HepG2 (cell line): ENCODE measurements around the gene KPNB1. TPM values are rescaled to one million over a fixed set of nuclear protein-coding genes. Genes with fewer than 3 reads are reported as not detected.

Source experiments
- ATAC-seq: fragments of 200-7000 bp; cut with Tn5 transposase; 3 replicates; pipeline ENCODE4 v1.9.1; 2020; ENCODE audit warnings: mild to moderate bottlenecking, moderate library complexity
- BruUV-seq: library from RNA; stranded (reverse); fragments of 400-500 nt; replicated peaks from 2 replicates; lab custom pipeline; 2021; lab: Mats Ljungman, UMichigan
- CTCF ChIA-PET: fragments of 300-600 bp; formaldehyde crosslinking; extraction: SDS; loops from one replicate; lab custom pipeline; 2021; ENCODE audit warnings: low total read pairs, inconsistent platforms, low intra/inter-chr PET ratio; lab: Yijun Ruan, JAX
- POLR2A ChIA-PET: fragments of 350-600 bp; sonication (Branson Sonifier 250); formaldehyde crosslinking; loops from one replicate; lab custom pipeline; 2020; ENCODE audit warnings: antibody characterized with exemption, inconsistent platforms; lab: Yijun Ruan, JAX
- DNase-seq: peaks from one replicate; pipeline ENCODE4 v3.0.0-alpha.2; 2015; ENCODE audit warnings: low spot score
- FAIRE-seq: peaks from 3 replicates; lab custom pipeline; 2011; peaks lifted over from hg19 to GRCh38; lab: Jason Lieb, UNC
- H2AFZ ChIP-seq: one replicate; pipeline ENCODE4 v1.6.1; 2011; ENCODE audit warnings: low read length, inconsistent platforms
- H3K27ac ChIP-seq: fragments of 300-600 bp; 3 replicates; pipeline ENCODE4 v1.8.0; 2011; ENCODE audit warnings: mixed run types, mild to moderate bottlenecking, mixed read lengths, low read length, inconsistent platforms; ENCODE audit not compliant: insufficient read depth; ENCODE audit errors: extremely low read length
- H3K27me3 ChIP-seq, 2 experiments: fragments of 200-600 bp in 1 of 2; 2 replicates in 1 of 2; 3 replicates in 1 of 2; pipeline versions ENCODE4 v1.6.0 to v1.8.0; 2011; ENCODE audit warnings: low read length in 2 of 2, mild to moderate bottlenecking in 2 of 2, moderate library complexity in 2 of 2, inconsistent platforms in 1 of 2; ENCODE audit not compliant: insufficient read depth in 2 of 2, control insufficient read depth in 1 of 2
- H3K36me3 ChIP-seq, 2 experiments: fragments of 200-600 bp in 1 of 2; replicated peaks in 1 of 2; 2 replicates in 1 of 2; 3 replicates in 1 of 2; pipeline versions ENCODE4 v1.5.1 to v1.8.0; 2011; ENCODE audit warnings: low read length in 2 of 2, inconsistent platforms in 1 of 2; ENCODE audit not compliant: insufficient read depth in 2 of 2, control insufficient read depth in 1 of 2
- H3K4me1 ChIP-seq: 2 replicates; pipeline ENCODE4 v1.5.1; 2012; ENCODE audit warnings: low read length, inconsistent platforms; ENCODE audit not compliant: insufficient read depth
- H3K4me2 ChIP-seq: 2 replicates; pipeline ENCODE4 v1.6.0; 2011; ENCODE audit warnings: low read depth, low read length, inconsistent platforms
- H3K4me3 ChIP-seq, 3 experiments: fragments of 200-600 bp in 1 of 3; sonication (generic), shearing (Covaris generic) in 1 of 3; replicated peaks in 1 of 3; 2 replicates each; pipeline ENCODE4 v1.5.1; 2011 to 2016; ENCODE audit warnings: low read length in 3 of 3, inconsistent platforms in 2 of 3, low read depth in 2 of 3, mild to moderate bottlenecking in 2 of 3, control low read depth in 1 of 3, mixed read lengths in 1 of 3; ENCODE audit not compliant: insufficient read depth in 1 of 3
- H3K79me2 ChIP-seq: one replicate; pipeline ENCODE4 v1.6.1; 2011; ENCODE audit warnings: low read length, inconsistent platforms; ENCODE audit not compliant: insufficient read depth
- H3K9ac ChIP-seq: 2 replicates; pipeline ENCODE4 v1.6.0; 2011; ENCODE audit warnings: mild to moderate bottlenecking, low read depth, low read length, inconsistent platforms; ENCODE audit not compliant: insufficient read depth
- H3K9me3 ChIP-seq: 2 replicates; pipeline ENCODE4 v1.5.1; 2012; ENCODE audit warnings: mild to moderate bottlenecking, low read length
- H4K20me1 ChIP-seq: 2 replicates; pipeline ENCODE4 v1.6.0; 2011; ENCODE audit warnings: inconsistent platforms, mild to moderate bottlenecking, low read length, moderate library complexity; ENCODE audit not compliant: insufficient read depth
- EEA1 ChIP-seq: sonication (generic); formaldehyde crosslinking; IDR thresholded peaks from 2 replicates; pipeline ENCODE4 v1.5.1; 2020; ENCODE audit warnings: mild to moderate bottlenecking, missing genetic modification reagents, borderline replicate concordance
- HNRNPK ChIP-seq: fragments of 200-400 bp; formaldehyde crosslinking; IDR thresholded peaks from 2 replicates; pipeline ENCODE4 v1.6.1; 2018; ENCODE audit warnings: low read length, low read depth, moderate library complexity, mild to moderate bottlenecking; ENCODE audit not compliant: poor library complexity, severe bottlenecking
- NONO ChIP-seq, 2 experiments: fragments of 450-650 bp in 1 of 2; sonication (generic) in 1 of 2; formaldehyde crosslinking in 1 of 2; IDR thresholded peaks in 1 of 2; conservative IDR thresholded peaks in 1 of 2; 2 replicates each; pipeline versions ENCODE4 v1.6.1 to v1.8.0; 2017 to 2022; ENCODE audit warnings: mild to moderate bottlenecking in 1 of 2, missing genetic modification reagents in 1 of 2, moderate library complexity in 1 of 2
- SIX4 ChIP-seq: sonication (generic); formaldehyde crosslinking; IDR thresholded peaks from 2 replicates; pipeline ENCODE4 v1.4.0; 2020; ENCODE audit warnings: missing genetic modification reagents
- ZFYVE20 ChIP-seq: sonication (generic); formaldehyde crosslinking; IDR thresholded peaks from 2 replicates; pipeline ENCODE4 v1.8.0; 2023; ENCODE audit warnings: low read depth, mild to moderate bottlenecking, moderate library complexity, missing genetic modification reagents, borderline replicate concordance
- ZNF138 ChIP-seq: sonication (generic); formaldehyde crosslinking; IDR thresholded peaks from 2 replicates; pipeline ENCODE4 v1.5.0; 2020; ENCODE audit warnings: mild to moderate bottlenecking, low read depth, missing genetic modification reagents
- ZNF260 ChIP-seq: sonication (generic); formaldehyde crosslinking; IDR thresholded peaks from 2 replicates; pipeline ENCODE4 v1.4.0; 2020; ENCODE audit warnings: missing genetic modification reagents, low read depth, mild to moderate bottlenecking, borderline replicate concordance
- ZNF282 ChIP-seq: fragments of 450-650 bp; IDR thresholded peaks from 2 replicates; pipeline ENCODE4 v1.6.1; 2018; ENCODE audit not compliant: partially characterized antibody
- ZNF317 ChIP-seq: sonication (generic); formaldehyde crosslinking; IDR thresholded peaks from 2 replicates; pipeline ENCODE4 v1.5.0; 2020; ENCODE audit warnings: mild to moderate bottlenecking, missing genetic modification reagents
- ZNF441 ChIP-seq: sonication (generic); formaldehyde crosslinking; IDR thresholded peaks from 2 replicates; pipeline ENCODE4 v1.7.0; 2021; ENCODE audit warnings: missing genetic modification reagents, borderline replicate concordance
- ZNF530 ChIP-seq: sonication (generic); formaldehyde crosslinking; IDR thresholded peaks from 2 replicates; pipeline ENCODE4 v1.5.0; 2020; ENCODE audit warnings: low read depth, mild to moderate bottlenecking, missing genetic modification reagents
- ZNF550 ChIP-seq: sonication (generic); formaldehyde crosslinking; IDR thresholded peaks from 2 replicates; pipeline ENCODE4 v1.4.0; 2020; ENCODE audit warnings: mild to moderate bottlenecking, missing genetic modification reagents, borderline replicate concordance
- ZNF703 ChIP-seq: sonication (generic); formaldehyde crosslinking; IDR thresholded peaks from 2 replicates; pipeline ENCODE4 v1.5.1; 2020; ENCODE audit warnings: missing genetic modification reagents, mild to moderate bottlenecking, moderate library complexity, borderline replicate concordance
- ZNF713 ChIP-seq: sonication (generic); formaldehyde crosslinking; IDR thresholded peaks from 2 replicates; pipeline ENCODE4 v1.4.0; 2020; ENCODE audit warnings: mild to moderate bottlenecking, missing genetic modification reagents
- ZNF776 ChIP-seq: sonication (generic); formaldehyde crosslinking; IDR thresholded peaks from 2 replicates; pipeline ENCODE4 v1.4.0; 2020; ENCODE audit warnings: mild to moderate bottlenecking, missing genetic modification reagents
- WGBS: methylation state at CpG from one replicate; pipeline ENCODE4 v1.1.6; 2017; ENCODE audit warnings: low lambda C conversion rate; 5-methylcytosine and 5-hydroxymethylcytosine counted together
- in situ Hi-C: cut with HindIII; loops from 2 replicates; pipeline ENCODE4 v1.10.0; 2017; ENCODE audit warnings: low pct_unique_long_range_greater_than_20kb; ENCODE audit not compliant: extremely low pct_ligation_motif_present
- intact Hi-C: fragments of 100-400 bp; cut with micrococcal nuclease; formaldehyde crosslinking; loops from one replicate; pipeline ENCODE4 v1.10.0; 2022; ENCODE audit not compliant: unreplicated experiment
- polyA plus RNA-seq, 8 experiments: library from polyadenylated mRNA; depleted of rRNA in 3 of 8; stranded (reverse) in 7 of 8; unstranded in 1 of 8; fragments of >200 nt; fragmentation: Illumina TruSeq in 4 of 8; extraction: Trizol in 4 of 8; gene quantifications; 2 replicates each; pipeline versions ENCODE4 v1.2.1 to v1.2.3, GENCODE V29; 2011 to 2016; ENCODE audit warnings: low read depth in 4 of 8, missing spikeins in 1 of 8, mixed read lengths in 1 of 8; ENCODE audit not compliant: insufficient read depth in 1 of 8
- total RNA-seq, 5 experiments: library from RNA; depleted of rRNA; stranded (reverse); fragments of >200 nt; fragmentation: Illumina TruSeq; extraction: Trizol; gene quantifications; 2 replicates each; pipeline ENCODE4 v1.2.3, GENCODE V29; 2016; ENCODE audit warnings: low read depth in 1 of 5
- TF ChIP-seq, protein P1 (sequence below): sonication (generic); formaldehyde crosslinking; IDR thresholded peaks from 2 replicates; pipeline ENCODE4 v1.5.0; 2020; ENCODE audit warnings: mild to moderate bottlenecking, missing genetic modification reagents
- TF ChIP-seq, protein P2 (sequence below): sonication (generic); formaldehyde crosslinking; IDR thresholded peaks from 2 replicates; pipeline ENCODE4 v1.8.0; 2022; ENCODE audit warnings: mild to moderate bottlenecking, missing genetic modification reagents; ENCODE audit not compliant: insufficient replicate concordance
- TF ChIP-seq, protein P3 (sequence below), 2 experiments: fragments of 450-650 bp in 1 of 2; sonication (generic) in 1 of 2; formaldehyde crosslinking; IDR thresholded peaks; 2 replicates each; pipeline versions ENCODE4 v1.5.0 to v1.8.0; 2020 to 2022; ENCODE audit warnings: mild to moderate bottlenecking in 1 of 2, missing genetic modification reagents in 1 of 2

The KPNB1 gene
- total and polyA plus RNA-seq, 2 of the 13 experiments (the other 11 are each of a cell fraction or from before 2014, with no cell fraction given): 164 to 424 TPM

DNA sequence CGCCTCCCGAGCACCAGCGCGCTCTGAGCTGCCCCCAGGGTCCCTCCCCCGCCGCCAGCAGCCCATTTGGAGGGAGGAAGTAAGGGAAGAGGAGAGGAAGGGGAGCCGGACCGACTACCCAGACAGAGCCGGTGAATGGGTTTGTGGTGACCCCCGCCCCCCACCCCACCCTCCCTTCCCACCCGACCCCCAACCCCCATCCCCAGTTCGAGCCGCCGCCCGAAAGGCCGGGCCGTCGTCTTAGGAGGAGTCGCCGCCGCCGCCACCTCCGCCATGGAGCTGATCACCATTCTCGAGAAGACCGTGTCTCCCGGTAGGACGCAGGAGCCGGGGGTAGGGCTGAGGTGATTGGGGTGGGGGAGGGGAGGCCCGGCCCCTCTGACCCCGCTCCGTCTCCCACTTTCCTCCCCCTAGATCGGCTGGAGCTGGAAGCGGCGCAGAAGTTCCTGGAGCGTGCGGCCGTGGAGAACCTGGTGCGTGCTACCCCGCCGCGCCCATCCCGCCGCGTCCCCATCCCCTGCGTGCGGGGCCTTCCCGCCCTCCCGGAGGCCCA, 329 bp downstream of the KPNB1 start:
- Histone ChIP-seq H3K27me3 (no peaks in the 10 kb centered on the region; a peak in 1 of 5 replicates), H3K9ac (peak overlapping the region; percentile 72), H2AFZ (no peak overlapping the region), H3K27ac (peak overlapping the region; percentile 74), H3K79me2 (peaks cover 47% of the 10 kb centered on the region), H4K20me1 (peaks cover 11% of the 10 kb centered on the region; the same call in 1 of the 2 replicates), H3K4me3 (peak overlapping the region; percentile 68 to 94 (median 83); a peak in 4 of 6 replicates), H3K4me2 (peak overlapping the region; percentile 47; the same call in 1 of the 2 replicates), H3K9me3 (no peaks in the 10 kb centered on the region), H3K4me1 (peaks cover 59% of the 10 kb centered on the region), H3K36me3 (peaks cover 17 to 28% of the 10 kb centered on the region in 2 experiments)
- intact Hi-C loops (loop anchor here (1.0 to 5.0 kb wide), 3 partner anchors 15 to 37 kb away; no protein-coding TSS in a partner anchor), in situ Hi-C loops (no loop called here)
- WGBS: 2% methylated on average over 32 of the region's 48 CpGs
- ChIA-PET CTCF (no interaction called here), POLR2A (interaction anchor here (0.5 to 6.7 kb wide), 31 partner anchors 7 to 1467 kb away, joined by 3 to 59 read pairs (median 4); partner anchors contain the start of genes CDC27, CDK5RAP3, EFCAB13 and LRRC46)
- no peak for DNase-seq
- ATAC-seq: peak; percentile 41
- FAIRE-seq: no peak
- BruUV-seq: no TSS peak
- TF ChIP-seq, protein P1, sequence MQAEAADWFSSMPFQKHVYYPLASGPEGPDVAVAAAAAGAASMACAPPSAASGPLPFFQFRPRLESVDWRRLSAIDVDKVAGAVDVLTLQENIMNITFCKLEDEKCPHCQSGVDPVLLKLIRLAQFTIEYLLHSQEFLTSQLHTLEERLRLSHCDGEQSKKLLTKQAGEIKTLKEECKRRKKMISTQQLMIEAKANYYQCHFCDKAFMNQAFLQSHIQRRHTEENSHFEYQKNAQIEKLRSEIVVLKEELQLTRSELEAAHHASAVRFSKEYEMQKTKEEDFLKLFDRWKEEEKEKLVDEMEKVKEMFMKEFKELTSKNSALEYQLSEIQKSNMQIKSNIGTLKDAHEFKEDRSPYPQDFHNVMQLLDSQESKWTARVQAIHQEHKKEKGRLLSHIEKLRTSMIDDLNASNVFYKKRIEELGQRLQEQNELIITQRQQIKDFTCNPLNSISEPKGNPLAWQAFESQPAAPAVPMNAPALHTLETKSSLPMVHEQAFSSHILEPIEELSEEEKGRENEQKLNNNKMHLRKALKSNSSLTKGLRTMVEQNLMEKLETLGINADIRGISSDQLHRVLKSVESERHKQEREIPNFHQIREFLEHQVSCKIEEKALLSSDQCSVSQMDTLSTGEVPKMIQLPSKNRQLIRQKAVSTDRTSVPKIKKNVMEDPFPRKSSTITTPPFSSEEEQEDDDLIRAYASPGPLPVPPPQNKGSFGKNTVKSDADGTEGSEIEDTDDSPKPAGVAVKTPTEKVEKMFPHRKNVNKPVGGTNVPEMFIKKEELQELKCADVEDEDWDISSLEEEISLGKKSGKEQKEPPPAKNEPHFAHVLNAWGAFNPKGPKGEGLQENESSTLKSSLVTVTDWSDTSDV: peak; percentile 69; the same call in 1 of the 2 replicates
- TF ChIP-seq ZNF703 (CRISPR knock-in tag) (no peak), ZNF530 (CRISPR knock-in tag) (no peak), NONO (IDR thresholded peaks at IDR 0.05) (no peak), NONO (CRISPR knock-in tag; conservative IDR thresholded peaks at IDR 0.05) (no peak), ZNF317 (no peak), HNRNPK (peak; percentile 100), ZNF713 (CRISPR knock-in tag) (0 out of 2 replicates have a peak, but pooled peaks have one; percentile 22), ZNF138 (CRISPR knock-in tag) (peak; percentile 39), EEA1 (CRISPR knock-in tag) (peak; percentile 28), ZNF776 (CRISPR knock-in tag) (no peak; the same call in 1 of the 2 replicates), ZNF282 (no peak), SIX4 (CRISPR knock-in tag) (no peak), ZNF260 (no peak), ZNF441 (CRISPR knock-in tag) (peak; percentile 19; the same call in 1 of the 2 replicates), ZNF550 (CRISPR knock-in tag) (no peak; the same call in 1 of the 2 replicates), ZFYVE20 (CRISPR knock-in tag) (peak; percentile 50; the same call in 1 of the 2 replicates)
- TF ChIP-seq, protein P2, sequence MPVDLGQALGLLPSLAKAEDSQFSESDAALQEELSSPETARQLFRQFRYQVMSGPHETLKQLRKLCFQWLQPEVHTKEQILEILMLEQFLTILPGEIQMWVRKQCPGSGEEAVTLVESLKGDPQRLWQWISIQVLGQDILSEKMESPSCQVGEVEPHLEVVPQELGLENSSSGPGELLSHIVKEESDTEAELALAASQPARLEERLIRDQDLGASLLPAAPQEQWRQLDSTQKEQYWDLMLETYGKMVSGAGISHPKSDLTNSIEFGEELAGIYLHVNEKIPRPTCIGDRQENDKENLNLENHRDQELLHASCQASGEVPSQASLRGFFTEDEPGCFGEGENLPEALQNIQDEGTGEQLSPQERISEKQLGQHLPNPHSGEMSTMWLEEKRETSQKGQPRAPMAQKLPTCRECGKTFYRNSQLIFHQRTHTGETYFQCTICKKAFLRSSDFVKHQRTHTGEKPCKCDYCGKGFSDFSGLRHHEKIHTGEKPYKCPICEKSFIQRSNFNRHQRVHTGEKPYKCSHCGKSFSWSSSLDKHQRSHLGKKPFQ (CRISPR knock-in tag): peak; percentile 63
- TF ChIP-seq, protein P3, sequence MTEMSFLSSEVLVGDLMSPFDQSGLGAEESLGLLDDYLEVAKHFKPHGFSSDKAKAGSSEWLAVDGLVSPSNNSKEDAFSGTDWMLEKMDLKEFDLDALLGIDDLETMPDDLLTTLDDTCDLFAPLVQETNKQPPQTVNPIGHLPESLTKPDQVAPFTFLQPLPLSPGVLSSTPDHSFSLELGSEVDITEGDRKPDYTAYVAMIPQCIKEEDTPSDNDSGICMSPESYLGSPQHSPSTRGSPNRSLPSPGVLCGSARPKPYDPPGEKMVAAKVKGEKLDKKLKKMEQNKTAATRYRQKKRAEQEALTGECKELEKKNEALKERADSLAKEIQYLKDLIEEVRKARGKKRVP (CRISPR knock-in tag; IDR thresholded peaks at IDR 0.05): no peak; a peak in 1 of 4 replicates
